Thyroid gland (tissue), 4 donors: ENCODE data around the gene GALNT9.

ENCODE experiments used
- CTCF ChIP-seq, 6 experiments: fragments of 200-600 bp in 3 of 6; fragments of 450-650 bp in 3 of 6; sonication (generic) in 3 of 6; IDR thresholded peaks; one replicate each; pipeline ENCODE4 v1.5.1; 2016 to 2019; ENCODE audit warnings: antibody characterized with exemption in 6 of 6, mild to moderate bottlenecking in 2 of 6, inconsistent platforms in 1 of 6, moderate library complexity in 1 of 6
- POLR2A ChIP-seq, 2 donors: fragments of 450-650 bp; IDR thresholded peaks; one replicate each; pipeline ENCODE4 v1.6.1; 2017; ENCODE audit warnings: antibody characterized with exemption in 2 of 2, mild to moderate bottlenecking in 2 of 2, moderate library complexity in 1 of 2

- TF ChIP-seq CTCF (IDR thresholded peaks at IDR 0.05) (no peak), POLR2A (IDR thresholded peaks at IDR 0.05) (no peak)
These were observed 134.8 kb downstream of the GALNT9 start for GRCh38 chr12:132194556-132194955.
